HG03342 (cell line): ENCODE measurements around the gene ADGRF1.
"Not testable (repeated sequence)": the region's sequence is repeated elsewhere in the genome, so short reads cannot be mapped to it uniquely, and the experiment has no call there.

Experiments
- ATAC-seq: cut with Tn5 transposase; IDR thresholded peaks from one replicate; pipeline ENCODE4 v1.9.1; 2021; ENCODE audit warnings: mild to moderate bottlenecking, moderate library complexity; ENCODE audit not compliant: unreplicated experiment

ADGRF1 gene

GRCh38 chr6:47042275-47042791 is at the start of gene ADGRF1:
TSS of gene ADGRF1 (minus strand) at chr6:47042332. CDS start at chr6:47029061, 13,271 bp downstream.
- ATAC-seq: no peak

- no peak for ATAC-seq
Measured at GRCh38 chr6:47090881-47091280, 48.7 kb upstream of the ADGRF1 start.

GRCh38 chr6:47089473-47089872 is 47.3 kb upstream of the ADGRF1 start:
- ATAC-seq: not testable (repeated sequence)

DNA sequence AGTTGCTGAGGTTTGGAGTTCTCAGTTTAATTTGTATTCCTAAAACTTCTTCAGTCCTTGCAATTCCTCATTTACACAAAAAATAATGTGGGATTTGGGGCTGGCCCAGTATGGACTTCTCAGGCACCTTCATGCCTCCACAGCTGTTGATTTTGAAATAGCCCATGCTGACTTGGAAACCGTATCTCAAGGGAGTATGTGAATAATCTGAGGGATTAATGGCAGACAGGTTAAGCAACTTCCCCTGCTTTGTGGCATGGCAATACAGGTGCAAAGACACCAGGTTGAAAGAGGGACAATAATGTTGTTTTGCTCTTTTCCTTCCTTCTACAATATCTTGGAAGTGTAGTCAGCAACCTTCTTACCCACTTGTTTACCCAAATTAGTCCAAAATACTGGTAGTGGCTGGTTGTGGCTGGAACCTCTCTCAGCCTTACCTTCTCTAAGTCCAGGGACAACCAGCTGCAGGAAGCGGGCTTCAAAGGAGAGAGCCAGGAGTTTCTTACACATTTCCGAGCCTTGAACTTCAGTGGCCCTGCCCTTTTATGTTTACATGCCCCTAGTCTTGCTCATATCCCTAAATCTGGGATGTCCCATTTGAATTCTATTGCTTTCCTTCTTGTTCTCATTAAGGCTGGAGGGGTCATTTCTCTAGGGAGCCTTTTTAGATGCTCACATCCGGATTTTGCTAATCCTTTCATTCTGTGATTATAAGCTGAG is 44.1 kb upstream of the ADGRF1 start:
- ATAC-seq: no peak

DNA sequence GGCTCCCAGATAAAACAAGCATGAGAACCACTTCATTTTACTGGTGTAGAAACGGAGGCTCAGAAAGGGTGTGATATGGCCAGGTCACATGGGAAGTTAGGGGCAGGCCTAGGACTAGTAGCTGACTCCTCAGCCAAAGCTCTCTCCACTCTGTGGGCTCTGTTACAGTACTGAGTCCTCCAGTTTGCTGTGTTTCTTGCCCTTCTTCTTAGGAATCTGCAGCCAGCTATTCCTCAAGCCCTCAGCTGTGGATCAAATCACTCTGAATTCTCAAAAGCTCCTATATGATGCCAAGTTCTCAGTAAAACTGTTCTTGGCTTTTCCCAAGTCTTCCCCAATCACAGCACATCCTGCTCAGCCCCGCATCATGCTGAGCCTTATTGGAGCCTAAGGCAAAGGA is 42.5 kb upstream of the ADGRF1 start:
- no peak for ATAC-seq

DNA sequence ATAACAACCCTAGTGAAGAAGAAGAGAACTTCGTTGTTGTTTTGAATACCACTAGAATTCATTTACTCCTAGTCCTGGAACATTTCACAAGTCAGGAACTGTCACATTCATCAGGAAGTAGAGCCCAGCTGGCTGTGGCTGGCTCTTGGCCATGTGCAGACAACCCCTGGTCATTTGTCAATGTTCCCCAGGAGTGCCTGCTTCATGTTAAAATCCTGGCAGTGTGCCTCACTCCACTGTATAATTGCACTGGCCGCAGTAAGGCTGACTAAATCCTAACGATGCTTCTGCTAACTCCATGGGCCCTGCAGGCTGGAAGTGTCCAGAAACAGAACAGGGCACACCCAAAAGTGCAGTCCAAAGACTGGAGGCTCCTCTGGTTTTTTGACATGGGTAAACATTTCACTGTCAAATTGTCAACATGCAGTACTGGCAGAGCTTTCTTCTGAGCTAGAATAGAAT is 41.5 kb upstream of the ADGRF1 start:
- no peak for ATAC-seq

DNA sequence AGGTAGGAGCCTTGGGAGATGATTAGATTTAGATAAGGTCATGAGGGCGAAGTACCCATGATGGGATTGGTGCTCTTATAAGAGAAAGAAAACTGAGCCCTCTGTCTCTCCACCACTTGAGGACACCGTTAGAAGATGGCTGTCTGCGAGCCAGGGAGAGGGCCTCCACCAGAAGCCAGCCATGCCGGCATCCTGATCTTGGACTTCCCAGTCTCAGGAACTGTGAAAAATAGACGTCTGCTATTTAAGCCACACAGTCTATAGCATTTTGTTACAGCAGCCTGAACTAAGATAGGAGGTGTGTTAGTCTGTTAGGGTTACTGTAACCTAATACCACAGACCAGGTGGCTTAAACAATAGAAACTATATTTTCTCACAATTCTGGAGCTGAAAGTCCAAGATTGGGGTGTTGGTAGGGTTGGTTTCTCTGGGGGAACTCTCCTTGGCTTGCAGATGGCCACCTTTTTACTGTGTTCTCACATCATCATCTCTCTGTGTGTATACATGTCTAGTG is 38.0 kb upstream of the ADGRF1 start:
- no peak for ATAC-seq

DNA sequence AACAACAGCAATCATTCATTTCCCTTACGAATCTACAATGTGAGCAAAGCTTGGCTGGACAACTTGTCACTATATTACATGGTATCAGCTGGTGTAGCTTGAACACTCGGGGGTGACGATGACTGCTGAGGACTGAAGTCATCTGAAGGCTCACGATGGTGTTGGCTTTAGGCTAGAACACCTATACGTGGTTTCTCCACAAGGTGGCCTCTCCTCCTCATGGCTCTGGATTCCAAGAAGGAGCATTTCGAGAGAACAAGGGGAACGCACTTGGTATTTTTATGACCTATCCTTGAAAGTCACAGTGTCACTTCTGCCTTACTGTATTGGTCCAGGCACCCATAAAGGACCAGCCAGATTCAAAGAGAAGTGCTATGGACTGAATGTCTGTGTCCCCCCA is 37.5 kb upstream of the ADGRF1 start:
- no peak for ATAC-seq

GRCh38 chr6:47078991-47079390 is 36.9 kb upstream of the ADGRF1 start:
- no peak for ATAC-seq

DNA sequence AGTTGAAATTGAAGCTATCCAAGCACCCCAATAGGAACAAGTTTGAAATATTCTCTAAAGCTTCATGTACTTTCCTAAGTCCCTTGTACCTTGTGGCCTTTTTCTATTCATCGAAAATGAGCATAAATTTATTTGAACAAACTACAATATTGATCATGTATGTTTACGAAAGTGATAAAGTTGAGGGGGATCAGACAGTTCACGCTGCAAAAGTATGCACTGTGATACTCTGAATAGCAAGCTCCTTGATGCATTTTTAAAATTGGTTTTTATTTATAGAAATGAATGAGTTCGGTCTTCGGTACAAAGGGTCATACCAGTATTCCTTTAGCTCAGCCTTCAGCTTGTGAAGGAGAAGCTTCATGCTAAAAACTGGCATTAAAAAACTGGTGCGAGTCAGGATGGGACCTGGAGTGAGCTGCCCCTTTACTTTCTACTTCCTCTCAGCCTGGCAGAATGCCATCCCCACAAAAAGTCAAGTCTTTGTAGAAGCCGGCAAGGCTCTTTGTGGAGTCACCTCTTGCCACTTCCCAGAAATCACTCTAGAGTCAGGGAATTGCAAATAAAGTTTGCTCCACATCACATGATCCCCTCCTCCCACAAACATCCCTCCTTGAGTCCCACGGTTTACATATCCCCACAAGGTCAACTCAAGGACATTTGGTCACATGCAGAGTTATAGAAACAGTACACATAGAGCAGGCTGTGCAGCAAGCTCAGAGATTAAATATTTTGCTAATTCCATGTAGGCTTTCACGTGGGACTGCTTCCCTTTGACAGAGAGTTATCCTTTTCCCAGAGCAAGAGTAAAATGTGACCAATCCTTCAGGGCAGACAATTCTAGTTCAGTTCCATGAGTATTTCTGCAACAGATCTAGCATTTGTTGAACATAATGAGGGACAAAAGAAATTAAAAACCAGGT is 34.6 kb upstream of the ADGRF1 start:
- no peak for ATAC-seq

DNA sequence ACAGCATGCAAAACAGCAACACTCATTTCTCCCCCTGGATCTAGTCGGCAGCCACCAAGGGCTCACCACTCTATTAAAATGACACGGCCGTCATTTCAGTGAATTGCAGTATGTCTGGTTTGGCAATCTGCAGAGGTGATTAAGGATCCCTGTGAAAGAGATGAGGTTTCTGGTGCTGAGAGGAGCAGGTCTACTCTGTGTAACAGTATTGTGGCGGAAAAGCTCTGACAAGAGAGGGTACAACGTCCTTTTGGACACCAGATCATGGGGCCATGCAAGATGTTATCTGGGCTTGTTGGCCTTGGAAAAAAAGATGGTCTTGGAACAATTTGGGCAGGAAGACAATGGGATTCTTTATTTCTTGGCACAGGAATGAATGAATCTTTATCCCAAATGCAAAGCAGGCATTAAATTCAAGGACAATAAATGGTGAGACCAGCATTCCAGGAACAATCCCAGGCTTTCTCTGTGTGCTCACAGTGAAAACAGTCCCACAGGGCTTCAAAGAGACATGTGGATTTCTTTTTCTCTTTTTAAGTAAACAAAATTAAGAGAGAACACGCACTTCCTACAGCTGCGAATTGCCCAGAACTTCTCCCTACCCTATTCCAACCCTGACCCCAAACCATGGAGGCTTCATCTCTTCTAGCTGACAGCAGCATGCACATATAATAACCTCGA is 33.7 kb upstream of the ADGRF1 start:
- no peak for ATAC-seq

DNA sequence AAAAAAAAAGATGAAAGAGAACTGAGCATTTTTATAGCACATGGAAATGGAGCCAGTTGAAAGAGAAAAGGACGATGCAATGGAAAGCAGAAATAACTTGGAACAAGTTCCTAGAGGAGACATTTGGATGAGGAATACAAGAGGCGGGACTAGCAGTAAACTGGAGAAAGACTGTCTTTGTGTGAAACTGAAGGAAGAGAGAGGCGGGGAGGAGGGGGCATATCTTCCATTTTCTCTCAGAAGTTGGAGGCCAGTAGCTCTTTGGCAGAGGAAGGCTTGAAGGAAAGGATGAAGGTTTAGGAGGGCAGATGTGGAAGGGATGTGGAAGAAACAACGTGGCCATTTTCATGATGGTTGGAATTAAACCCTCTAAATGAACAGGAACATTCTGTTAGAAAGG is 33.0 kb upstream of the ADGRF1 start:
- no peak for ATAC-seq

DNA sequence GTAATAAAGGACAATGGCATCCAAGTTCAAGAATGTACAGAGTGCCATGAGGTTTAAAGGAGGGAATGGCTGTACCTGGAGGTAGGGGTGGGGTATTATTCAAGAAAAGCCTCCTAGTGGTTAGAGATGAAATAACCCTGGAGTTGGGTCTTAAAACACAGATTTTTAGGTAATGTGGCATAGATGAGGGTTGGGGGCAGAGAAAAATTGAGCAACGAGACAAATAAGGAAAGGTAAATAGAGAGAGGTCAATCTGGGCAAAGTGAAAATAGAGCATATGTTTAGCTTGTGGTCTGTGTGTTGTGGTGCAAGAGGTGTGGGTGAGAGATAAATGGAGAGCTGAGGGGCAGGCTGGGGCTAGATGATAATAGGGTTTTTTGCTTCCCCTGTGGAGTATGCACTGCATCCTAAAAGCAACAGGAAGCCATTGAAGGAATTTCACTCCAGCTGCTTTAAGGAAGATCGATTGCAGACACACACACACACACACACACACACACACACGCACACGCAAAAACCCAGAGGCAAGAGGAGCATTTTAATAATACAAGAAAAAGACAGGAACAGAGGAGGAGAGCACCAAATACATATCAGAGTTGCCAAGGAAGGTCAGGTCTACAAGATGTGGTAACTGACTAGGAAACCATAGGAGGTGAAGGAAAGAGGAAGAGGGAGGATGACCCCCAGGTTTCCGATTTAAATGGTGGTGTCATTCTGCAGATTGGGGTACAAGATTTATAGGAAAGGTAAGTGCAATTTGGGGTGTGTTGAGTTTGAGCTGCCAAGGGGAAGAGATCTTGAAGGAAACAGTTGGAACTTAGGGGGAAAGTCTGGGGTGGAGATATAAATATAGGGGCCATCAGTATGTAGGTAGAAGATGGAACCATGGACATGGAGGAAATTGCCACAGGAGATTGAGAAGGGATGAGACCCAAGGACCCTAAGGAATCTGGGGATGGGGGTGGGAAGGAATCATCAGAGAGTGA is 31.3 kb upstream of the ADGRF1 start:
- no peak for ATAC-seq

- ATAC-seq: no peak
Measured at GRCh38 chr6:47072667-47073066, 30.5 kb upstream of the ADGRF1 start.

DNA sequence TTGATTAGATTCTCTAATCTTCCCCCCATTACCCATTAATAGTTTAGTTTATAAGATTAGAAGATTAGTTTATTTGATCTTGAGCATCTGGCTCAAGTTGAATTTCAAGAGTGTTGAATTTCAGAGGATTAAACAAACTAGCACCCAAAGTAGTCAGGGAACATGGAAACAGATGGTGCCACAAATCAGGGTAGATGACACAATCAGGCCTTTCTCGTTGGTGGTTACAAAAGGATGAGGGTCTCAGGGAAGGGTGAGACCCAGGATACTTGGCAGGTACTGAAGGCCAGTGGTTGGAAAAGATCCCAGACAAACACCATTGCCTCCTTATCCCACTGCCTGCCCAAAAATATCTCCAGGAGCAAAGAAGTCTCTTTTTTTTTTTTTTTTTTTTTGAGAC is 29.5 kb upstream of the ADGRF1 start:
- no peak for ATAC-seq

- no peak for ATAC-seq
Measured at GRCh38 chr6:47070461-47070860, 28.3 kb upstream of the ADGRF1 start.

DNA sequence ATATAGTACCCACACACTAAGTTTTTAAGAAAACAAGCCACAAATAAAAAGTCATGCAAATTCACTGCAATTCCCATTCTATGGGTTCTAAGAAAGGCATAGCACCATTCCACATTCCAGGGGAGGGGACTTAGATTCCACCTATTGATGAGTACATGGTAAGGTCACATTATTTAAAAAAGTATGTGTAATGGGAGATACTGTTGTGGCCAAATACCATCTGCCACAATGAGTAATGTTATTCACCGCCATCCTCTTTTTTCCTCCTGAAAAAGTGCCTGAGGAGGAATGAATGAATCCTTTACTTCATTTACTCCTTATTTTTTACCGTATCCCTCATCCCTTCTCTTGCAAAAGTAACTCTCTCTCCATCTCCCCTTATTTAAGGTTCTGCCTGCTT is 27.0 kb upstream of the ADGRF1 start:
- no peak for ATAC-seq

DNA sequence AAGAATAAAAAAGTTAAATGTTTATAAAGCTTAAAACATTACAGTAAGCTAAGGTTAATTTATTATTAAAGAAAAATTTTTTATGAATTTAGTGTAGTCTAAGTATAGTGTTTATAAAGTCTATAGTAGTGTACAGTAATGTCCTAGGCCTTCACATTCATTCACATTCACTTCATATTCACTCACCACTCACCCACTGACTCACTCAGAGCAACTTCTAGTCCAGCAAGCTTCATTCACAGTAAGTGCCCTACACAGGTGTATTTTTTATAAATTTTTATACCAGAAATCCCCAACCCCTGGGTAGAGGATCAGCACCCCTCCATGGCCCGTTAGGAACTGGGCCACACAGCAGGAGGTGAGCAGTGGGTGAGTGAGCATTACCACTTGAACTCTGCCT is 24.3 kb upstream of the ADGRF1 start:
- no peak for ATAC-seq

DNA sequence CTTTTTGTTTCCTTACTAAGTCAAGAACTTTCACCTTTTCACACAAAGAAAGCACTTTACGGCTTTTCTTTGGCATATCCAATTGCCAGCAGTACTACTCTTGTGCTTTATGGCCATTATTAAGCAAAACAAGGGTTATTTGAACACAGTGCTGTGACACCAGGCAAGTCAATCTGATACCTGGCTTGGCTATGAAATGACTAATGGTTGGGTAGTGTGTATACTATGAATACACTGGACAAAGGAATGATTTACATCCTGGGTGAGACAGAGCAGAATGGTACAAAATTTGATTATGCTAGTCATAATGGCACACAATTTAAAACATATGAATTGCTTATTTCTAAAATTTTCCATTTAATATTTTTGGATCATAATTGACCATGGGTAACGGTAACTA is 22.1 kb upstream of the ADGRF1 start:
- peak; percentile 77 for ATAC-seq

DNA sequence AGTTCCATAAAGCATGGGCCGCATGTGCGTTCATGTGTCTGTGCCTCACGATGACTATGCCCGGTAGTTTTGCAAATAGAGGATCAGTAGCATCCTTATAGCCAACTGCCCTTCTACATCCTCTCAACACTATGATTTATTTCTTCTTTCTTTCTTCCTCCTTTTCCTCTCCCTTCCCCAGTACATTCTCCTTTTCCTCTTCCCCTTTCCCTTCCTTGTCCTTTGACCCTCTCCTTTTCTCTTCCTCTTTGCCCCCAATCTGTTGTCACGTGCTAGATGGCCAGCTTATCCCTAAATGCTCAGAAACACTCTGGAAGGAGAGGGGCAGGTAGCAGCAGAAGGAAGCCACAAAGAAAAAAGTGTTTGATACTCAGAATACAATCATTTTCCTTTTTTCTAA is 20.2 kb upstream of the ADGRF1 start:
- no peak for ATAC-seq
